ENCODE results near the gene NEDD4L.

GRCh38 chr18:58207520-58208152 is 163.6 kb downstream of the NEDD4L start:
- TF ChIP-seq CTCF (IDR thresholded peaks at IDR 0.05; ENCODE audit: low read depth, low read length) = no peak
- no peak for TF ChIP-seq POLR2A (IDR thresholded peaks at IDR 0.05; ENCODE audit: extremely low read depth, insufficient read length)
- no peak for TF ChIP-seq MYC (IDR thresholded peaks at IDR 0.05; ENCODE audit: low read depth, low read length)
